ENCODE data around the gene ITPR2.

The ITPR2 gene

DNA sequence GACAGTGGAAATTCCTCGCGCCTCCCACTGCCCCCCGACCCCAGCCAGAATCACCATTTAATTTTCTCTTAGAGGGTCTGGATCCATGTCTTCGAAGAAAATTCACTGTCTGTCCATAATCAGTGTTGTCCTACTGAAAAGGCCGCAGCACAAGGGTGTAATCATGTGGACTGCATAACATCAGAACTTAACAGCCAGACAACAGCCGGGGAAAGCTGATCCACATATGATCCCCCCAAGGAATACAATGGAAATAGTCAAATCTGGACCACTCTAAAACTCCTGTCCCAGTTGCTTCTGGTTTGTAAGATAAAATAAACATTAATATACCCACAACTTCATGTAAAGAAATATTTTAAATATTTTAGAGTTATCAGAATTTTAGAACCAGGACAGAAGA, 460.1 kb downstream of the ITPR2 start:
- no peak for TF ChIP-seq CTCF (IDR thresholded peaks at IDR 0.05)
- no peak overlapping the region for H3K27ac ChIP-seq
- H3K4me3 ChIP-seq: no peak overlapping the region
- DNase-seq (ENCODE audit: low spot score): no peak

- Histone ChIP-seq H3K27ac (no peak overlapping the region), H3K4me3 (no peak overlapping the region)
- no peak for TF ChIP-seq CTCF (IDR thresholded peaks at IDR 0.05)
- no peak for DNase-seq (ENCODE audit: low spot score)
Measured at GRCh38 chr12:26370098-26370497, 462.9 kb downstream of the ITPR2 start.

DNA sequence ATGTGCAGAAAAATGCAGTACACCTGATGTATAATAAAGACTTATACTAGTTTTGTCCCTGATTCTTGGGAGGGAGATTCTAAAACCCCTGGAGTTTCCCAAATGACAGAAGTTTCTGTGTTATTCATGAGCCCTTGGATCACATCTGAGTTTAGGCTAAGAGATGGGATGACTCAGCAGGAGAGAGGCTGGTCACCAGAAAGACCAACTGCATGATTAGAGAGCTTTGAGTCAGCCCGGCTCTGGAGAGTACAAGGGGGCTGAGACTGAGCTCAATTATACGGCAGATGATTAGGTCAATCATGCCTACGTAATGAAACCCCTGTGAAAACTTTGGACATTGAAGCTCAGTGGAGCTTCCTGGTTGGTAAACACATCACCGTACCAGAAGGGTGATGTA, 463.4 kb downstream of the ITPR2 start:
- Histone ChIP-seq H3K27ac (no peak overlapping the region), H3K4me3 (no peak overlapping the region)
- no peak for TF ChIP-seq CTCF (IDR thresholded peaks at IDR 0.05)
- DNase-seq (ENCODE audit: low spot score): no peak

DNA sequence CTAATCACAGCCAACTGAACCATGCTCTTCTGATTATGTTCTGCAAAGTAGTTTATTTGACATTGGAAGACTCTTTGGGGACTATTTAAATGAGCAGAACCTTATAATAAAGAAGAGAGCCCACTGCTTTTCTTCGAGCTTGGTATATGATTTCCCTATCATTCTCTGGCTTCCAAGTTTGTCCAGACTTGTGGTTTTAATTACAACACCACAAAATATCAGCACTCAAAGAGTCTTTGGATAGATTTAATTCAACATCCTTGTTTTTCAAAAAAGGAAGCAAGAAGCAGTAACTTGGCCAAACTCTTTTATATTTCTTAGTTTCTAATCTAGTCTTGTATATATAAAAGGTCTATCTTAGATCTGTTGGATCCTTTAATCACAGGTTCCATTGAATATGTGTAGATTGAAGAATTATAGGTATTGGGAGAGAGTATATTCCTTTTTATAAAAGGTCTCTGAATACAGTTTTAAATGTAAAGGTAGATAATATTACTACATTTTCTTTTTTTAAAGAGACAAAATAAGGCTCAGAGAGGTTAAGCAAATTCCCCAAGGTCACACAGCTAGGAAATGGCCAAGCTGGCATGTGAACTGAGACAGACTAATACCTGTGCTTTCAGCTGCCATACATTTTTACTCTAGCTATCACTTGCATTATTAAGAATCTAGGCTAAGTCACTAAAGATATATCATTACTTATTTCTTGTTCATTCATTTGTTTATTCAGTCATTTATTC, 464.8 kb downstream of the ITPR2 start:
- H3K27ac ChIP-seq: no peak overlapping the region

DNA sequence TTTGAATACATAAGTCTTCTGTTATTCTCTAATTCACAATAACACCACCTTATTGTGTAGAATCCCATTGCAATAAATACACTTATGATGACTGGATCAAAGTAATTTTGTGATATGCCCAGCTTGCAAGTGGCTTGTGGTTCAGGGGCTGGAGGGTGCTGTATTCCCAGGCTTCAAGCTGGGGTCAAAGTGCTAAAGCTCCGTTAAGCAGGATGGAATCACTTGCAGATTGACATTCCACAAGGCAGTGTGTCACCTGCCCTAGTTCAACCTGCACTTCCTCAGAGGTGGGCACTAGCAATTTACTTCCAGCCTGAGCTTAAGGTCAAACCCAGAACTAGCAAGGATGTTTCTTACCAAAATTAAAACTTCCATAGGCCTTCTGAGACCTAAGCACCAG, 471.0 kb downstream of the ITPR2 start:
- H3K27ac ChIP-seq: no peak overlapping the region
- TF ChIP-seq CTCF (IDR thresholded peaks at IDR 0.05): no peak
- H3K4me3 ChIP-seq: no peak overlapping the region
- DNase-seq (ENCODE audit: low spot score): no peak

More for the DNA sequence above, 464.8 kb downstream of the ITPR2 start:
- no peak for TF ChIP-seq CTCF (IDR thresholded peaks at IDR 0.05)
- no peak overlapping the region for H3K4me3 ChIP-seq
- no peak for DNase-seq (ENCODE audit: low spot score)

DNA sequence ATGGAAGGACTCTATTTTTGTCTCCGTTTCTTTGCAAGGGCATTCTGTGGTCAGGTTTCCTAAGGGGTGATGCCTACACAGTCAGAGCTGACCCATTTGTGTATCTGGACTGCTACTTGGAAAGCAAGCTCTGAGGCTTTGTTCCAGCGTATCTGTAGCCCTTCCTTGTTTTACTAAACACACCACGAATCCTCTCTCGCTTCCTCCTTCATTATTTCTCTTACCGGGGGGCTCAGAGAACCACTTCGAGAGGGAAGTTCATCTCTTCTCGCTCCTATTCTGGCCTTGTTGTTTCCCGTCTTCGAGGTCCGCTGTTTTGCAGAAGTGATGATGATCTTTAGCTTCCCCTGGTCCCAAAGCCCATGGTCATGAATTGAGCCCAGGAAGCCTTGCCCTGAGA, 472.9 kb downstream of the ITPR2 start:
- Histone ChIP-seq H3K27ac (no peak overlapping the region), H3K4me3 (no peak overlapping the region)
- no peak for DNase-seq (ENCODE audit: low spot score)
- no peak for TF ChIP-seq CTCF (IDR thresholded peaks at IDR 0.05)

- no peak overlapping the region for H3K27ac ChIP-seq
- no peak for TF ChIP-seq CTCF (IDR thresholded peaks at IDR 0.05)
- no peak overlapping the region for H3K4me3 ChIP-seq
- DNase-seq (ENCODE audit: low spot score): no peak
Measured at GRCh38 chr12:26359576-26359975, 473.4 kb downstream of the ITPR2 start.

All from coronary artery (tissue), 2 donors.